A549 treated with dexamethasone at 1 μM for 4 hours (cell line): ENCODE data around the gene IGF2. TPM values are rescaled to one million over a fixed set of nuclear protein-coding genes. Genes with fewer than 3 reads are reported as not detected.

Experiments
- total RNA-seq: library from RNA; stranded (reverse); fragments of 200-300 nt; extraction: Qiagen RNA extraction; gene quantifications from 5 replicates; pipeline ENCODE4 v1.2.3, GENCODE V29; 2022

IGF2 gene
- total RNA-seq: 1.7 to 2.8 TPM (median 2.4 TPM) in 5 replicates

DNA sequence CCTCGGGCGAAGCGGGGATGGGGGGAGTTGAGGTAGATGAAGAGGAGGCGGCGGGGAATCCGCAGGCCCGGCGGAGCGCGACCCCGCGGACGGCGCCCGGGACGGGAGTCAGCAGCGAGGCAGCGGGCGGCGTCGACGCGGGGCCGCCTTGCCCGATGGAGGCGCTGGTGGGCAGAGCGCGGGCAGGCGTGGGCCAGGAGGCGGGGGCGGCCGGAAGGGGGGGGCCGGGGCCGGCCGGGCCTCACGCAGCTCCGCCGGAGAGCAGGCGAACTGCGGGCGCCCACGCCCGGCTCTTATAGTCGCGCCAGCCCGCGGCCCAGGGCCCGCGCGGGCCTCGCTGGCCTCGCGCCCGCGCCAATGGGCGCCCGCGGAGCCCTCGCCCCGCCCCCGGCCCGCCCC, at the start of gene IGF2:
IGF2 (minus strand) TSS at position 267 of the 399 bp plus-strand sequence. CDS start 3,866 bp downstream, outside the sequence.

DNA sequence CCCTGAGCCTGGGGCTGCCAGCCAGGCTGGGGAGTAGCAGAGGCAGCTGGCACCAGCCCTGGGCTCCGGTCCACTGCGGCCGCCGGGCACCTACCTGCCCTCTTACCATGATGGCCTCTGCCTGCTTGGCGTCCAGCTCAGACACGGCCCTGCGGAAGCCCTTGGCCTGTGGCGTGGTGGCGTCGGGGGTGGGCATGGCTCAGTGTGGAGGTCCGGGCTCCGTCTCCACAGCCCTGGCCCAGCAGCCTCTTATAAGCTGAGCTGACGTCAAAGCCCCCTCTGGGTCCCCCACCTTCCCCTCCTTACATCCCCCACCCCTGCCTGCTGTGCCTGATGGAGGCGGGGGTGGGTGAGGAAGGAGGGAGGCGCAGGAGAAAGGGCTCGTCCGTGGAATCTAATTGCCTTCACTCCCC, 32.4 kb upstream of the IGF2 start, which contains the start of gene TH:
TH (minus strand) TSS at position 225 of the 413 bp plus-strand sequence; CDS start at position 196, 29 bp downstream.

DNA sequence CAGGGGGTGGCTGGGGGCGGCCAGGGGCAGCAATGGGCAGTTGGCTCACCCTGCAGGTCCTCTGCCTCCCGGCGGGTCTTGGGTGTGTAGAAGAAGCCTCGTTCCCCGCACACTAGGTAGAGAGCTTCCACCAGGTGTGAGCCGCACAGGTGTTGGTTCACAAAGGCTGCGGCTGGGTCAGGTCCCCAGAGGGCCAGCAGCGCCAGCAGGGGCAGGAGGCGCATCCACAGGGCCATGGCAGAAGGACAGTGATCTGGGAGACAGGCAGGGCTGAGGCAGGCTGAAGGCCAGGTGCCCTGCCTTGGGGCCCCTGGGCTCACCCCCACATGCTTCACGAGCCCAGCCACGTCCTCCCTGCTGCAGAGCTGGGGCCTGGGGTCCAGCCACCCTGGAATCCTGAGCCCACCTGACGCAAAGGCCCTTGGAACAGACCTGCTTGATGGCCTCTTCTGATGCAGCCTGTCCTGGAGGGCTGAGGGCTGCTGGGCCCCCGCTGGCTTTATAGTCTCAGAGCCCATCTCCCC, 21.6 kb upstream of the IGF2 start, which contains the start of gene INS:
INS (minus strand) TSS at position 474 of the 524 bp plus-strand sequence; CDS start at position 236, 238 bp downstream.

Other genes starting within 250 kb of the IGF2 start
- gene PRR33, start 247.5 kb downstream of the IGF2 start, total RNA-seq: not detected in 5 replicates
- 0.15 to 0.25 TPM in 2 of 5 replicates, not detected in the others for gene TNNT3, start 219.7 kb downstream of the IGF2 start, total RNA-seq
- gene MRPL23, start 192.1 kb downstream of the IGF2 start, total RNA-seq: 132 to 153 TPM (median 143 TPM) in 5 replicates
- gene H19, start 141.5 kb downstream of the IGF2 start, total RNA-seq: 10.4 to 29.9 TPM (median 23.5 TPM) in 5 replicates
- gene INS, start 21.8 kb upstream of the IGF2 start, total RNA-seq: not detected in 5 replicates
- 0.07 to 0.36 TPM in 2 of 5 replicates, not detected in the others for gene TH, start 32.4 kb upstream of the IGF2 start, total RNA-seq
- 0.04 to 0.05 TPM in 2 of 5 replicates, not detected in the others for gene ASCL2, start 131.2 kb upstream of the IGF2 start, total RNA-seq
- not detected in 5 replicates for gene C11orf21, start 162.5 kb upstream of the IGF2 start, total RNA-seq
- not detected in 5 replicates for gene TSPAN32, start 162.6 kb upstream of the IGF2 start, total RNA-seq
- gene CD81, start 237.9 kb upstream of the IGF2 start, total RNA-seq: 298 to 392 TPM (median 381 TPM) in 5 replicates